GM19099 (cell line): ENCODE measurements around the gene MYO7B.

Experiments
- POLR2A ChIP-seq: IDR thresholded peaks from 3 replicates; pipeline ENCODE4 v1.6.1; 2011; ENCODE audit warnings: low read depth; ENCODE audit not compliant: insufficient read length; ENCODE audit errors: extremely low read depth

Gene MYO7B

DNA sequence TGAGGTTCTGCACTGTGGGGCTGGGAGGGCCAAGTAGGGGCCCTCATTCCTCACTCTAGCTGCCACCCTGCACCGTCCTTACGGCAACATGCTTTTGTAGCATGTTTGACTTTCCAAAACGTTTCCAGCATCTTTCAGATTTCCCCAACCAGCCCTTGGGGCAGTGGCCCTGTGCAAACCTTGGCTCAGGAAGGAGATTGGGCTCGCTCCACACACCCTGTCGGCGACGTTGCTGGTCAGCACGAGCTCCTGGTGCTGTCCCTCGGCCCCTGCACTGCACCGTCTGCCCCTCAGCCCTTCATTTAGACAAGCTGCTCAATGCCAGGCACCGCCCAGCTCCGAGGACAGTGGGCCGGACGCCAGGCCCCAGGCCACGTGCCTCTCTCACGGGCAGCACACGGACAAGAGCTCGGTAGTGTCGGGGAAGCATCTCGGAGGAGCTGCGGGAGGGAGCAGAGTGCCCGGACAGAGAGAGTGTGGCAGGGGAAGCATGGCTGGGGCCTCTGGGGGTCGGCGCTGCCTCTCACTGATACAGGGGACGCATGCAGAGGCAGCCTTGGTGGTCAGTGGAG is 117.4 kb downstream of the MYO7B start:
- TF ChIP-seq POLR2A, result no peak

DNA sequence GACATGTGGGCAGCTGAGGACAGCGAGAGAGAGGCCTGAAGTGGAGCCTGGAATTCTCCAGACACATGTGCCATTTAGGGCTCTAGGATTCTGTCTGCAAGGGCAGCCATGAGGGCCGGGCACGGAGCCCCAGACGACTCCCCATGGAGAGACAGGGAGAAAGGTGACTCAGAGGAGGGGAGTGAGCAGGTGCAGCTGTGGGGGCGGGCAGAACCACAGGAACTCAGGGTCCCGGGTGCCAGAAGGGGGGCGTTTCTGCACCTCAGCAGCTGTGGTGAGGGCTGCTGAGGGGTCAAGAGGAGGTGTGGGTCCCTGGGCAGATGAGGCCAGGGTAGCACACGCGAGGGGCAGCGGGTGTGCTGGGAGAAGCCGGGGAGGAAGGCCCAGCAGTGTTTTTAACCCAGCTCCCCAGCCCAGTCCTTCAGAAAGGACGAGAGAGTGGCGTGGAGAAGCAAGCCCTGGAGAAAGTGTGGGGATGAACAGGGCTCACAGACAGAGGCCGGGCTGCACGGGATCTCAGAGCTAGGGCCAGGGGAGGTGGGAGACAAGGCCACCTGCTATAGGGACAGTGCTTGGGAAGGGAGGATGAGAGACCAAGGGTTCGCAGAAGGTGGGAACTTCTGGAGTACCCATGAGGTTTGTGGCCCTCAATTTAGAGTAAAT is 118.1 kb downstream of the MYO7B start:
- no peak for TF ChIP-seq POLR2A

DNA sequence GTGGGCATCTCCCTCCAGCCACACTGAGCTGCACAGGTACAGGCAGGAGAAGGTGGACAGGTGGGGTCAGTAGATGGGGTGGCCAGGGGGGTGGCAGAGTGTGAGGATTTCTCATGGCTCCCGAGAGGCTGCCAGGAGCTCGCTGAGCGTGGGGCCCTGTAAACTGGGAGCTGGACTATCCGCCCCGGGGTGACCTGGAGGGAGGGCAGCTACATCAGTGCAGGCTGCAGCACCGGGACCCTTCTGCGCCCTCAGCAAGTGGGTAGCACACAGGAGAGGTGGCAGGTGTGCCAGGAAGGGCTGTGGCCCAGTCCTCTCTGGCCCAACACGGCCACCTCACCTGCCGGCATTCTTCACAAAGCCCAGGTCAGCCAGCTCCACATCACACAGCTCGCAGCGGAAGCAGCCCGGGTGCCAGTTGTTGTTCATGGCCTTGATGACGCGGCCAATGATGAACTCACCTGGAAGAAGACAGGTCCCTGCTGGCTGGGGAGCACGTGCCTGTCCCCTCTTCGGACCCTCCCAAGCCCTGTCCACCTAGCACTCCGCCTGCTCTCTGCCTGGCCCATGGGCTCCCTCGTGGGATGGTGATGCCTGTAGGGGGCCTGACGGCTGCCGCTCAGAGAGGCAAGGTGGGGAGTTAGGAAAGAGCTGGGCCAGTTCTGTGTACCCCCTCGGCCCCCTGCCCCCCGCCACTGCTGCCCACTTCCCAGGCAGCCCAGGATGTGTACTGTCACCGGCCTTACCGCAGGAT is 118.8 kb downstream of the MYO7B start:
- no peak for TF ChIP-seq POLR2A

DNA sequence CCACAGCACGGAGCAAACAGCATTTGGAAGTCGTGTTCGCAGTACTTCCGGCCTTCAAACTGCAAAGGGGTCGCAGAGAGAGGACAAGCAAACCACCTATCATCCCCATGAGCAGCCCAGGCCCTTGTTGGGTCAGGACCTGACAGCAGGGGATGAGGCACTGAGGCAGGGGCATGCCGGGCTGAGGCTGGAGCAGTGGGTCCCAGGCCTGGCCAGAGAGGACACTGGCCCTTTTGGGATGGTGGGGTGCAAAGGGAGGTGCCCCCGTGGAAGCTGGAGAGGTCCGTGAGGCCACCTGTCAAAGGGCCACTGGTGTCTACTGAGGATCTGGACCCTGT is 119.3 kb downstream of the MYO7B start:
- no peak for TF ChIP-seq POLR2A

DNA sequence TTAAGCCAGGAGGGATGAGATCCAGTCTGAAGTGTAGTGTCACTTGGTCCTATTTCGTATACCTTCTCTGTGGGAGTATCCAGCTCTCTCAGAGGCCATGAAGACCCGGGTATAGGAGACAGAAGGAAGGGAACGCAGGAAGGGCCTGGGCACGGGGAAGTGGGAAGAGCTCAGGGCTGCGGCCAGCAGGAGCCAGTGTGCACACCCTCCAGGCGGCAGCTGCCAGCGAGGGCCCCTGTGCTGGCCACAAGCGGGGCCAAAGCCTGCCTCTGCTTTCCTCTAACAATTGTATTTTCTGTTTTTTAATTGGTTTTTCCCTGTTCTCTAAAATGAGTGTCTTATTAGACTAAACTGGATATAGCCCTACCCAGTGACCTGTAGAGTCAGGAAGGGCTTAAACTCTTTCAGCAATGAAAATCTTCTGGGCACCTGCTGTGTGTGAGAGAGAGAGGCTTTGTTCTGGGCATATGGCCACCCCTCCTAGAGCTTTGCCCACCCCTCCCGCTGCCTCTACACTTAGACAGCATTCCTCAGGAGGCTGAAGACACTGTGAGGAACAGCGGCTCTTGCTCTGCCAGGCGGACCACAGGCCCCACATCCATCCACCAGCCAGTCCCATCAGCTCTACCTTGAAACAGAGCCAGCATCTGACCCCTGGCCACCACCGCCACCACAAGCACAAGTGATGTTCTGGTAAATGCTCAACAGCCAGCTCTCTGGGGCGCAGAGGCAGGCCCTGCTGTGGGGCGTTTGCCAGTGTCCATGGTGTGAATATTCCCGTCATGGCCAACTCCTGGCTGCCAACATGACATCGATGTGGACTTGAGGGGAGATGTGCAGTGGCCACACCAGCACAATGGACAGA is 120.0 kb downstream of the MYO7B start:
- no peak for TF ChIP-seq POLR2A

DNA sequence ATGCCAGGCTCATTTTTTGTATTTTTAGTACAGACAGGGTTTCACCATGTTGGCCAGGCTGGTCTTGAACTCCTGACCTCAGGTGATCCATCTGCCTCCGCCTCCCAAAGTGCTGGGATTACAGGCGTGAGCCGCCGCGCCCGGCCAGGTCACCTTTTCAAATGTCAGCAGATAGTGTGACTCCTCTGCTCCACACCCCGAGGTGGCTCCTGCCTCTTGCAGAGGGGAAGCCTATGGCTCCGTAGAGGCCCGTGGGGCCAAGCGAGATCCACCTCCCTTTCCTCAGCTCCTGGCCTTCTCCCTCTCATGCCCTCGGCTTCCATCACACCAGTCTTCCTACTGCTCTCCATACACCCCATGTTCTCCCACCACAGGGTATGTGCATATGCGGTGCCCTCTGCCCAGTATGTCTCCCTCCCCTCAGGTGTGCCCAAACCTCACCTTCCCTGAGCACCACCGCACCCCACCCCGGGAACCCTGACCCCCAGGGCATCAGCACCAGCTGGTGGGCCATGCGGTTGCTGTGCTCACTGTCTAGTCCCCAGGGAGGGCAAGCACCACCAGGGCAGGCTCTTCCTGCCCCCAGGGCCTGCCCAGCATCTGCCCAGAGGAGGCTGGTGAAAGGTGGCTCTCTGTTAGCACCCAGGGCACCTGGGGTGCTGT is 121.2 kb downstream of the MYO7B start:
- TF ChIP-seq POLR2A, result no peak

DNA sequence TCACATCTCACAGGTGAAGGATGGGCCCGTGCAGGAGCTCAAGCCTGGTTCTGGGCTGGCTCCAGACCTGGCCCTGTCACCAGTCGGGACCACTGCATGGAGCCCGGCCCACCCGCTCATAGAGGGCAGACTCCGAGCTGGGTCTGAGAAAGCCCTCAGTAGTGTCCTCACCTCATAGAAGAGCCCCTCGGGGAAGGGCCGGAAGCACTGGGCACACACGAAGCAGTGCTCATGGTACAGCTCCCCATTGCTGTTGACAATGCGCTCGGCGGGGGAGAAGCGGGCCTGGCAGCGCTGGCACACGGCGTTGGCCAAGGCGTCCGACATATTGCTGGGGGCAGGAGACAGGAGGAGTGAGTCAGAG is 121.7 kb downstream of the MYO7B start:
- no peak for TF ChIP-seq POLR2A

DNA sequence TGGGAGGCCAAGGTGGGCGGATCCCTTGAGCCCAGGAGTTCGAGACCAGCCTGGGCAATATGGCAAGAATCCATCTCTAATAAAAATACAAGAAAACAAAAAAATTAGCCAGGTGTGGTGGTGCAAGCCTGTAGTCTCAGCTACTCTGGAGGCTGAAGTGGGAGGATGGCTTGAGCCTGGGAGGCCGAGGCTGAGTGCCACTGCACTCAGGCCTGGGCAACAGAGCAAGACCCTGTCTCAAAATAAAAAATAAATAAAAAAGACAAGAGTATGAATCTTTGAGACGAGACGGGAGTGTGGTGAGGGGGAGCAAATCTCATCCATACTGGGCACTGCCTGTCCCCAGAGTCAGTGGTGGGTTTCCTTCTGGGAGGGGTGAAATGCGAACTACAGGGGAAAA is 122.7 kb downstream of the MYO7B start:
- no peak for TF ChIP-seq POLR2A

DNA sequence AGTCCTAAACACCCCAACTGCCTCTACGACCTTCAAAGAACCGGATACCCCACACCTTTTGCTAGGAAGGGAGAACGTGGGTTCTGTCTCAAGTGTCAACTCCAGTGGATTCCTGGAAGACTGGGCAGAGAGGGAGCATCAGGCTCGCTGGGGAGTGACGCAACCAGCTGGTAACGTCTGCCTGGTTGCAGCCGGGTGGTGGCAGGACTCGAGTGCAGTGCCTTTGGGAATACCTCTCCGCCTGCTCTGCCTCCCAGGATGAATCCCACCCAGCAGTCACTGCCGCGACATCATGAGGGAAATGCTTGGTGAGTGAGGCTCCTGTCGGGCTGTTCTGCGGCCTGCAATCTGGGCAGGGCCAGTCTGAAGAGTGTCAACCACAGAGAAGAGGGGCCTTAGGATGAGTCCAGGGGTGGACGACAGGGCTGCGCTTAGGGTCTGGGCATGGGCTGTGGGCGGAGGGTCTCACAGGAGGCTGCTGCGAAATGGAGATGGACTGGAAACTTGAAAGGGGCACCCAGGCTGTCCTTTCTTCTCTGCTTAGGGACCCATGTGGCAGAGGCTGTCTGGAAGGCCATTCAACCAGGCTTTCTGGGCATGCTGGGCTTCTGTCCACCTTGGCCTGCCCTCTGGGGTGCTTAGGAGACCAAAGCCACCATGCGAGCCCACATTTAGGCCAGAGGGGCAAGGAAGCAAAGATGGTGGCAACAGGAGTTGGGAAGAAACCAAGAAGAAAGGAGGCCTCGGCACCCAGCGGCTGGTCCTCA is 123.3 kb downstream of the MYO7B start:
- TF ChIP-seq POLR2A, result no peak

DNA sequence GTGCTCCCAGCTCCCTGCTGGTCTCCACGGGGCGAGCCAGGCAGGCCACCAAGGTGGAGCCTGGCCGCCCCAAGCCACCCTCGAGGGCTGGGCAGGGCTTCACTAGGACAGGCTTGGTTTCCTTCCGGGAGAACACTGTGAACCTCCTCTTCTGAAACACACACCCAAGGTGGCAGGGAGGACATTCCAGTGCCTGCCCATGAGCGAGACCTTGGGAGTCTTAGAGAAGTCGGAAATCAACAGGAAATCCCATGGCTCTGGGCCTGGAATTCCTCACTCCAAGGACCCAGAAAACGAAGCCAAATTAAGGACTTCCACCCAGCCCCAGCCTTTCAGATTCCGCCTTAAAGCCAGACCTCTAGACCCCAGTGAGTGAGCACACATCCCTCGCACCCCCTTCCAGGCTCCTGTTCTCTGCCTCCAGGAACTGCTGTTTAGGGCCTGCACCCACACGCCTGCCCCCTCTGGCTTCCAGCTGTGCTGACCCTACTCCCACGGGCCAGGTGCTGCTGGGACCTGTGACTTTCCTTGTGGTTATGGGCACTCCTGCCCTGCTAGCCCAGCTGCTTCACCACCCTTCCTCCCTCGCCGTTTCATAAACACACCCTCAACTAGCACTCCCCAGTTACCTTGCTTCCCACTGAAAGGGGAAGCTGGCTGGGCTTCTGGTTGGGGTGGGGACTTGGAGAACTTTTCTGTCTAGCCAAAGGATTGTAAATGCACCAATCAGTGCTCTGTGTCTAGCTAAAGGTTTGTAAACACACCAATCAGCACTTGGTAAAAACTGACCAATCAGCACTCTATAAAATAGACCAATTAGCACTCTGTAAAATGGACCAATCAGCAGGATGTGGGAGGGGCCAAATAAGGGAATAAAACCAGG is 124.2 kb downstream of the MYO7B start:
- TF ChIP-seq POLR2A, result no peak

DNA sequence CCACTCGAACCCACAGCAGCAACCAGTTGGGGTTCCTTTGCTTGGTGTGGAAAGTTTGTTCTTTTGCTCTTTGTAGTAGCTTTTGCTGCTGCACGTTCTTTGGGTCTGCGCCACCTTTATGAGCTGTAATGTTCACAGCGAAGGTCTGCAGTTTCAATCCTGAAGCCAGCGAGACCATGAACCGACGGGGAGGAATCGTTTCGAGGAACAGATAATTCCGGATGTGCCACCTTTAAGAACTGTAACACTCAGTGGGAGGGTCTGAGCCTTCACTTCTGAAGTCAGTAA is 124.8 kb downstream of the MYO7B start:
- no peak for TF ChIP-seq POLR2A

DNA sequence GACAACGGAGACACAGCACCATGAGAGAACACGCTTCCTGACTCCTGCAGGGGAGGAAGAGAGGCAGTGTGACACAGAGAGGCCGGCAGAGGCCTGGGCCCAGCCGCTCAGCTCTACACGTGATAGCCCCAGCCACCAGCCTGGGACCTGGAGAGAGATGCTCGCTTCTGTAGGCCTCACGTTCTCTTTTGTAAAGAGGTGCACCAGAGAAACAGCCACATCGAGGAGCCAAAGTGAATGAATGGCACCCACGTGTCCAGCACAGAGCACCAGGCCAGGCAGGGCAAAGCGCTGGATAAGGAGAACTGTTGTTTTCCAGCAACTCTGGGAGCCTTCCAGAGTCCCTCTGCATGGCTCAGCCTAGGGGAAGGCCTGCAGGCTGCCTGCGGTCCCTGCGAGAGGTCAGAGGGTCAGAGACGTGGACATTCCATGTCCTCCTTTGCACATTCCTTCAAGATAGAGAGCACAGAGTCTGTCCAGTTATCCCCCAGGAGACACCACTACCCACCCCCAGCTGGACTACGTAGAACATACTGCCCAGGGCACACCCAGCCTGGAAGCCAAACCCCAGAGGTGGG is 125.7 kb downstream of the MYO7B start:
- TF ChIP-seq POLR2A, result no peak

DNA sequence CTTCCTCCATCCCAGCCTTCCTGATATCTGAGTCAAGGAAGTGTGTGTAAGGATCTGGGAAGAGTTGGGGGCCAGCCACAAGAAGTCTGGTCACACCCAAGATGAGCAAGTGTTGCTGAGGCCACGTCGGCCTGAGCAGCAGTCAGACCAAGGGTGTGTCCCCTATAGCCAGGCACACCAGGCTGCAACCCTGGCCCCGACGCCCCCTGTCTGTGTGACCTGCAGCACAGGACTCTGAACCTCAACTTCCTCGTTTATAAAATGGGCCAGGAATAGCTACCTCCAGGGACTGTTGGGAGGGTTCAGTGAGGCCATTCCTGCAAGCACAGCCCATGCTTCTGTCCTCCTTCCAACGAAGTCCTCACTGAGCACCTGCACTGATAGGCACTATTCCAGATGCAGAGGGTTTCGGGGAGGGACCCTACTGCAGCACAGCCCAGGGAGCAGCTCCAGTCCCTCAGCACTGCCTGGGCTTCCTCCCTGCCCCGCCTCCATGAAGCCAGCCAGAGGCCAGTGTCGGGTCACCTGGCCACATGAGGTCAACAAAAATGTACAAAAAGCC is 126.5 kb downstream of the MYO7B start:
- TF ChIP-seq POLR2A, result no peak
